Caco-2 (cell line): ENCODE measurements around the gene NYAP1. TPM values are rescaled to one million over a fixed set of nuclear protein-coding genes. Genes with fewer than 3 reads are reported as not detected.

Experiments used
- BruUV-seq: library from RNA; stranded (reverse); fragments of 400-500 nt; replicated peaks from 2 replicates; lab custom pipeline; 2021; lab: Mats Ljungman, UMichigan
- CTCF ChIA-PET: fragments of 300-600 bp; sonication (Branson Sonifier 250); formaldehyde crosslinking; loops from one replicate; lab custom pipeline; 2022; ENCODE audit warnings: antibody characterized with exemption; lab: Charles Lee
- POLR2A ChIA-PET: fragments of 300-600 bp; sonication (Branson Sonifier 250); formaldehyde crosslinking; loops from one replicate; lab custom pipeline; 2022; ENCODE audit warnings: antibody characterized with exemption; lab: Charles Lee
- DNase-seq, 2 experiments: peaks; one replicate each; pipeline versions ENCODE4 v3.0.0 to v3.0.0-alpha.2; 2020 to 2022
- H3K27me3 ChIP-seq: replicated peaks from 2 replicates; pipeline ENCODE4 v1.6.0; 2011; ENCODE audit warnings: low read length; ENCODE audit not compliant: control insufficient read depth, insufficient read depth
- H3K36me3 ChIP-seq: 2 replicates; pipeline ENCODE4 v1.5.1; 2011; ENCODE audit warnings: low read length; ENCODE audit not compliant: control insufficient read depth, insufficient read depth
- H3K4me1 ChIP-seq: fragments of 250-450 bp; sonication (Bioruptor Pico); 2 replicates; pipeline ENCODE4 v1.5.1; 2020; ENCODE audit warnings: mild to moderate bottlenecking
- H3K4me3 ChIP-seq: 2 replicates; pipeline ENCODE4 v1.5.1; 2011; ENCODE audit warnings: low read depth, mild to moderate bottlenecking, control low read depth, low read length
- H3K9me3 ChIP-seq: fragments of 250-450 bp; sonication (Bioruptor Pico); 2 replicates; pipeline ENCODE4 v1.5.1; 2020; ENCODE audit warnings: mild to moderate bottlenecking, moderate library complexity
- H3K27ac Mint-ChIP-seq: one replicate; pipeline ENCODE4 v1.8.0; 2022; ENCODE audit warnings: mixed read lengths; ENCODE audit not compliant: unreplicated experiment
- H3K27me3 Mint-ChIP-seq: one replicate; pipeline ENCODE4 v1.8.0; 2022; ENCODE audit warnings: mixed read lengths; ENCODE audit not compliant: insufficient read depth, unreplicated experiment
- H3K36me3 Mint-ChIP-seq: one replicate; pipeline ENCODE4 v1.8.0; 2022; ENCODE audit warnings: mild to moderate bottlenecking, mixed read lengths; ENCODE audit not compliant: insufficient read depth, unreplicated experiment
- H3K4me1 Mint-ChIP-seq: one replicate; pipeline ENCODE4 v1.8.0; 2022; ENCODE audit warnings: low read depth, mixed read lengths; ENCODE audit not compliant: unreplicated experiment
- H3K4me3 Mint-ChIP-seq: one replicate; pipeline ENCODE4 v1.8.0; 2022; ENCODE audit warnings: mild to moderate bottlenecking, moderate library complexity, mixed read lengths; ENCODE audit not compliant: unreplicated experiment
- H3K9me3 Mint-ChIP-seq: one replicate; pipeline ENCODE4 v1.8.0; 2022; ENCODE audit warnings: mixed read lengths; ENCODE audit not compliant: unreplicated experiment
- CTCF ChIP-seq, 2 experiments: fragments of 200-600 bp in 1 of 2; IDR thresholded peaks; 1 replicate in 1 of 2; 2 replicates in 1 of 2; pipeline versions ENCODE4 v1.5.1 to v1.8.0; 2011 to 2022; ENCODE audit warnings: antibody characterized with exemption in 1 of 2, control low read depth in 1 of 2, inconsistent platforms in 1 of 2, low read depth in 1 of 2, low read length in 1 of 2, mild to moderate bottlenecking in 1 of 2, moderate library complexity in 1 of 2; ENCODE audit not compliant: insufficient read depth in 1 of 2, severe bottlenecking in 1 of 2, unreplicated experiment in 1 of 2
- intact Hi-C: fragments of 100-400 bp; cut with micrococcal nuclease; formaldehyde crosslinking; loops from one replicate; pipeline ENCODE4 v1.10.0; 2022; ENCODE audit not compliant: unreplicated experiment
- total RNA-seq: library from RNA; stranded (reverse); gene quantifications from 2 replicates; pipeline ENCODE4 v1.2.3, GENCODE V29; 2022

The NYAP1 gene
- total RNA-seq, 1 experiment from 2014 or later, result 1.3 TPM

GRCh38 chr7:100486111-100486636 lies 2.4 kb downstream of the NYAP1 start:
- no peak for DNase-seq
- no peak overlapping the region for H3K4me3 ChIP-seq
- CTCF ChIA-PET, result no interaction called here
- TF ChIP-seq CTCF (IDR thresholded peaks at IDR 0.05; ENCODE audit: insufficient read depth in 1 of 2, low read depth in 1 of 2, low read length in 1 of 2, severe bottlenecking in 1 of 2, unreplicated experiment in 1 of 2), result no peak
- BruUV-seq, result no TSS peak
- no peak overlapping the region for H3K27ac Mint-ChIP-seq
- no peaks in the 10 kb centered on the region for H3K9me3 ChIP-seq
- no peaks in the 10 kb centered on the region for H3K36me3 Mint-ChIP-seq
- H3K27me3 Mint-ChIP-seq, result no peaks in the 10 kb centered on the region
- H3K4me3 Mint-ChIP-seq, result peak overlapping the region; percentile 12
- peaks cover 11% of the 10 kb centered on the region; the same call in 1 of the 2 replicates for H3K4me1 ChIP-seq
- no peaks in the 10 kb centered on the region for H3K9me3 Mint-ChIP-seq
- intact Hi-C loops, result no loop called here
- H3K27me3 ChIP-seq, result no peaks in the 10 kb centered on the region
- POLR2A ChIA-PET, result no interaction called here
- peaks cover 11% of the 10 kb centered on the region for H3K4me1 Mint-ChIP-seq
- H3K36me3 ChIP-seq, result no peaks in the 10 kb centered on the region

GRCh38 chr7:100486753-100487446 lies 3.2 kb downstream of the NYAP1 start:
- Mint-ChIP-seq H3K4me1 (peaks cover 11% of the 10 kb centered on the region), H3K4me3 (no peak overlapping the region), H3K9me3 (no peaks in the 10 kb centered on the region), H3K27ac (no peak overlapping the region), H3K27me3 (no peaks in the 10 kb centered on the region), H3K36me3 (no peaks in the 10 kb centered on the region)
- BruUV-seq, result no TSS peak
- H3K36me3 ChIP-seq, result no peaks in the 10 kb centered on the region
- no peak for TF ChIP-seq CTCF (IDR thresholded peaks at IDR 0.05; ENCODE audit: insufficient read depth in 1 of 2, low read depth in 1 of 2, low read length in 1 of 2, severe bottlenecking in 1 of 2, unreplicated experiment in 1 of 2)
- no peak overlapping the region for H3K4me3 ChIP-seq
- peaks cover 11% of the 10 kb centered on the region; the same call in 1 of the 2 replicates for H3K4me1 ChIP-seq
- no peaks in the 10 kb centered on the region for H3K27me3 ChIP-seq
- intact Hi-C loops, result no loop called here
- no peaks in the 10 kb centered on the region for H3K9me3 ChIP-seq
- ChIA-PET POLR2A (no interaction called here), CTCF (interaction anchor here (0.8 to 0.9 kb wide), 2 partner anchors 31 to 73 kb away, joined by 3 read pairs; no protein-coding TSS in a partner anchor)
- DNase-seq, result no peak

- no peak for TF ChIP-seq CTCF (IDR thresholded peaks at IDR 0.05; ENCODE audit: insufficient read depth in 1 of 2, low read depth in 1 of 2, low read length in 1 of 2, severe bottlenecking in 1 of 2, unreplicated experiment in 1 of 2)
- intact Hi-C loops, result no loop called here
- no peaks in the 10 kb centered on the region for H3K9me3 ChIP-seq
- BruUV-seq, result no TSS peak
- H3K4me3 ChIP-seq, result no peak overlapping the region
- ChIA-PET CTCF (interaction anchor here (1.4 kb wide), 1 partner anchor 98 kb away, joined by 3 read pairs; the partner anchor contains the start of gene FBXO24), POLR2A (interaction anchor here (0.5 kb wide), 1 partner anchor 76 kb away, joined by 3 read pairs; no protein-coding TSS in a partner anchor)
- Mint-ChIP-seq H3K27me3 (no peaks in the 10 kb centered on the region), H3K9me3 (no peaks in the 10 kb centered on the region), H3K4me3 (no peak overlapping the region), H3K4me1 (peaks cover 11% of the 10 kb centered on the region), H3K36me3 (peaks cover 10% of the 10 kb centered on the region), H3K27ac (no peak overlapping the region)
- DNase-seq, result no peak
- peaks cover 7% of the 10 kb centered on the region; the same call in 1 of the 2 replicates for H3K4me1 ChIP-seq
- no peaks in the 10 kb centered on the region for H3K27me3 ChIP-seq
- no peaks in the 10 kb centered on the region for H3K36me3 ChIP-seq
These were observed 4.8 kb downstream of the NYAP1 start for GRCh38 chr7:100488333-100489095.
